Mucosa of descending colon (tissue), 3 donors: ENCODE results near the gene ZP2. TPM values are rescaled to one million over a fixed set of nuclear protein-coding genes. Genes with fewer than 3 reads are reported as not detected.

Experiments used
- ATAC-seq: fragments of 200-7000 bp; cut with Tn5 transposase; one replicate; pipeline ENCODE4 v1.9.1; 2020; ENCODE audit warnings: mild to moderate bottlenecking, moderate library complexity
- DNase-seq, 3 donors: peaks; one replicate each; pipeline ENCODE4 v3.0.0-alpha.2; 2020
- H3K36me3 ChIP-seq: fragments of 200-600 bp; one replicate; pipeline ENCODE4 v1.8.0; 2021; ENCODE audit warnings: low read depth, mild to moderate bottlenecking
- H3K4me1 ChIP-seq: fragments of 200-600 bp; one replicate; pipeline ENCODE4 v1.8.0; 2021; ENCODE audit warnings: low read depth, mild to moderate bottlenecking
- H3K4me3 ChIP-seq: fragments of 200-600 bp; one replicate; pipeline ENCODE4 v1.8.0; 2021; ENCODE audit warnings: mild to moderate bottlenecking
- H3K9me3 ChIP-seq: fragments of 200-600 bp; one replicate; pipeline ENCODE4 v1.8.0; 2021; ENCODE audit warnings: mild to moderate bottlenecking
- CTCF ChIP-seq: fragments of 200-600 bp; IDR thresholded peaks from one replicate; pipeline ENCODE4 v1.8.0; 2022; ENCODE audit warnings: antibody characterized with exemption, mild to moderate bottlenecking
- intact Hi-C, 2 donors: fragments of 100-400 bp; cut with DNase I in 1 of 2; cut with micrococcal nuclease in 1 of 2; formaldehyde crosslinking; loops; one replicate each; pipeline versions ENCODE4 v1.11.0 to v1.11.1; 2022; cut with DNase I, micrococcal nuclease
- total RNA-seq, 3 donors: library from RNA; stranded (reverse); fragmentation: NEBNext Ultra II Directional in 2 of 3; extraction: Animal tissue kit (Norgen Biotek cat#: 25700) in 2 of 3; gene quantifications; one replicate each; pipeline versions ENCODE4 v1.2.1 to v1.2.4, GENCODE V29; 2021 to 2023
- donor health status: DM: no; HTN: no; CAD: no; lungs with moderate emphysema.
- donor health status: DM: no; HTN: no; CAD: no.
- donor health status: DM: no; HTN: yes; CAD: no.

The ZP2 gene
- total RNA-seq, 3 donors from 2014 or later: 0.20 TPM; not detected in 2

- DNase-seq: no peak
- Histone ChIP-seq H3K4me1 (peaks cover 2% of the 10 kb centered on the region), H3K36me3 (no peaks in the 10 kb centered on the region), H3K9me3 (no peaks in the 10 kb centered on the region), H3K4me3 (no peak overlapping the region)
- ATAC-seq: no peak
- no peak for TF ChIP-seq CTCF
- intact Hi-C loops: no loop called here
These were observed 46.7 kb downstream of the ZP2 start for GRCh38 chr16:21164521-21165168.

GRCh38 chr16:21163576-21163975 lies 47.8 kb downstream of the ZP2 start:
- Histone ChIP-seq H3K36me3 (no peaks in the 10 kb centered on the region), H3K4me1 (peaks cover 3% of the 10 kb centered on the region), H3K9me3 (no peaks in the 10 kb centered on the region), H3K4me3 (no peak overlapping the region)
- DNase-seq (no peak), ATAC-seq (no peak)
- no peak for TF ChIP-seq CTCF
- intact Hi-C loops: no loop called here

GRCh38 chr16:21162661-21163151 lies 48.7 kb downstream of the ZP2 start:
- H3K4me1 ChIP-seq: peaks cover 9% of the 10 kb centered on the region
- no peak overlapping the region for H3K4me3 ChIP-seq
- TF ChIP-seq CTCF: no peak
- H3K9me3 ChIP-seq: no peaks in the 10 kb centered on the region
- ATAC-seq (no peak), DNase-seq (no peak)
- intact Hi-C loops: no loop called here
- no peaks in the 10 kb centered on the region for H3K36me3 ChIP-seq

- DNase-seq (no peak), ATAC-seq (no peak)
- no peak overlapping the region for H3K4me3 ChIP-seq
- TF ChIP-seq CTCF: no peak
- no peaks in the 10 kb centered on the region for H3K36me3 ChIP-seq
- H3K9me3 ChIP-seq: no peaks in the 10 kb centered on the region
- intact Hi-C loops: no loop called here
- H3K4me1 ChIP-seq: peaks cover 17% of the 10 kb centered on the region
These were observed 50.2 kb downstream of the ZP2 start for GRCh38 chr16:21161211-21161610.

- intact Hi-C loops: no loop called here
- Histone ChIP-seq H3K36me3 (no peaks in the 10 kb centered on the region), H3K4me3 (no peak overlapping the region), H3K9me3 (no peaks in the 10 kb centered on the region), H3K4me1 (peaks cover 17% of the 10 kb centered on the region)
- DNase-seq (no peak), ATAC-seq (no peak)
- no peak for TF ChIP-seq CTCF
These were observed 51.1 kb downstream of the ZP2 start for GRCh38 chr16:21160276-21160675.
